ENCODE results near the gene KCNK15. TPM values are rescaled to one million over a fixed set of nuclear protein-coding genes. Genes with fewer than 3 reads are reported as not detected.

Gene KCNK15
- total and polyA plus RNA-seq, 9 of the 15 experiments (the other 6 are each of a cell fraction or from before 2014, with no cell fraction given): 0.03 to 0.30 (median 0.17) TPM; not detected in 5

DNA sequence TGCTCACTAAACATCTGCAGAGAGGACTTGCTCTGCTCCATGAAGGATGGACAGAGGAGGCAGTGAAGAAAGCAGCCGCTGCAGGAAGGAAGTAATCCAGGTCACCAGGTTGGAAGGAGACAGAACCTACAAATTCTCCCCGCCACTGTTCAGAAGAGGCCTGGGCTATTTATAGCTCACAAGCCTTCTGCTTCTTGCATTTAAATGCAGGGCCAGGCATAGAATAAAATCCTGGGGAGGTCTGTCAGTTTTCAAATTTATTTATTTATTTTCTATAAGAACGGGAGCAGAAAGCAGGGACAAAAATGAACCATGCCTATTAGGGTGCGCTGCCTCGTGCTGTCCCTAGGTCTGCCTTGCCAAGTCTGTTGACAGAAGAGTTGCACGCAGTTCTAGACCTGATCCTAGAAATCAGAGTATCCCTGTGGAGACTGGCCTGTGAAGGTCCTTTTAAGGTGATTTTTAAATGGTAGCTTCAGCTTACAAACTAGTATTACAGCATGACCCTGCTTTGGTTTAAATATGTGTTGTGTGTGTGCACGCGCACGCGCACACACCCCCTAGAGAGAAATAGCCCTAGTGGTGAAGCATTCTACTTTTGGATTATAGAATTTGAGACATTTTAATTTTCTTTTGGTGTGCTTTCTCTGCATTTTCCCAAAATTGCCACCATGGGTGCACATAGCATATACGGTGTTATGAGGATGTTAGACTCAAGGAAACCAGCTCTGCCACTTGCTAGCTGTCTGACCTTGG is 45.2 kb downstream of the KCNK15 start:
- Histone ChIP-seq H3K79me2 (ENCODE audit: control insufficient read depth, insufficient read depth, low read length) (no peaks in the 10 kb centered on the region), H4K20me1 (replicated peaks; ENCODE audit: control insufficient read depth, insufficient read depth, low read length) (no peaks in the 10 kb centered on the region; the same call in 1 of the 2 replicates), H3K4me3 (no peak overlapping the region), H3K27ac (ENCODE audit: extremely low read depth, low read depth, low read length) (no peak overlapping the region), H2AFZ (ENCODE audit: low read depth, low read length) (no peak overlapping the region), H3K27me3 (ENCODE audit: control insufficient read depth in 2 of 2, insufficient read depth in 2 of 2, low read length in 2 of 2) (peaks cover 21 to 47% of the 10 kb centered on the region in 2 experiments), H3K9me1 (ENCODE audit: control insufficient read depth, insufficient read depth, low read length) (no peaks in the 10 kb centered on the region), H3K9me3 (replicated peaks; ENCODE audit: control insufficient read depth, insufficient read depth, low read depth, low read length) (no peaks in the 10 kb centered on the region), H3K4me2 (ENCODE audit: insufficient read depth, low read length) (no peak overlapping the region), H3K36me3 (ENCODE audit: control insufficient read depth, insufficient read depth, low read length) (no peaks in the 10 kb centered on the region), H3K4me1 (replicated peaks in 1 of 2; ENCODE audit: control insufficient read depth in 2 of 2, insufficient read depth in 2 of 2, low read length in 2 of 2) (no peaks in the 10 kb centered on the region), H3K9ac (ENCODE audit: insufficient read depth in 1 of 2, low read depth in 2 of 2, low read length in 2 of 2) (no peak overlapping the region)
- no peak for TF ChIP-seq XRCC3 (IDR thresholded peaks at IDR 0.05)
- peak; percentile 67 to 72 for TF ChIP-seq NRF1 (conservative IDR thresholded peaks at IDR 0.05 in 1 of 2, IDR thresholded peaks at IDR 0.05 in 1 of 2)
- 14% methylated on average over 11 of the region's 11 CpGs for WGBS (ENCODE audit: insufficient coverage, low coverage, missing lambda C conversion rate)
- POLR2A ChIA-PET: interaction anchor here (1.0 kb wide), 1 partner anchor 9 kb away, joined by 4 read pairs; no protein-coding TSS in a partner anchor
- no TSS peak for BruUV-seq (replicated peaks)
- peak in 2 of 4 experiments; percentile 19 to 27 for DNase-seq (ENCODE audit: extremely low read depth in 1 of 4, low spot score in 3 of 4)
- no peak for FAIRE-seq
- in situ Hi-C loops (cut with MboI) (no loop called here), intact Hi-C loops (cut with micrococcal nuclease) (no loop called here)
- CTCF ChIA-PET (ENCODE audit: low intra/inter-chr PET ratio): no interaction called here
- no peak for ATAC-seq

DNA sequence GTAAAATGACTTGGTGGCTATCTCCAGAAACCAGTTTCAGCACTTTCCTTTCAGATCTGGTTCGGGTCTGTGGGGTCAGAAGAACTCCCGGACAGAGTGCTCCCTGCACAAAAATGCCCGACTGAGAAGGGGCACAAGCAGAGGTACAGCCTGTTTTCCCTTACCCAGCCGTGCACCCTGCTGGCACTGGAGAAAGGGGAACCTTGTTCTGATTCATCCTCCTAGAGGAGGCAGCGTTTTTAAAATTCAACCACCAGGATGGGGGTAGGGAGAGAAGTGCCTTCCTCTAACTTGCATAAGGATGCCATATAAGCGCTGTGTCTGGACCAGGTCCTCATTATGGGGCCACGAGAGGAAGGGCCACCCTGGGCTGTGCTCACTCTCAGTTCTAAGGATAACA is 47.1 kb downstream of the KCNK15 start:
- Histone ChIP-seq H3K4me1 (replicated peaks in 1 of 2; ENCODE audit: control insufficient read depth in 2 of 2, insufficient read depth in 2 of 2, low read length in 2 of 2) (no peaks in the 10 kb centered on the region), H3K27me3 (ENCODE audit: control insufficient read depth in 2 of 2, insufficient read depth in 2 of 2, low read length in 2 of 2) (peaks cover 20 to 51% of the 10 kb centered on the region in 2 experiments), H3K36me3 (ENCODE audit: control insufficient read depth, insufficient read depth, low read length) (no peaks in the 10 kb centered on the region), H3K9me3 (replicated peaks; ENCODE audit: control insufficient read depth, insufficient read depth, low read depth, low read length) (no peaks in the 10 kb centered on the region), H4K20me1 (replicated peaks; ENCODE audit: control insufficient read depth, insufficient read depth, low read length) (no peaks in the 10 kb centered on the region; the same call in 1 of the 2 replicates), H3K9me1 (ENCODE audit: control insufficient read depth, insufficient read depth, low read length) (no peaks in the 10 kb centered on the region), H3K4me3 (no peak overlapping the region), H2AFZ (ENCODE audit: low read depth, low read length) (no peak overlapping the region), H3K79me2 (ENCODE audit: control insufficient read depth, insufficient read depth, low read length) (no peaks in the 10 kb centered on the region), H3K9ac (ENCODE audit: insufficient read depth in 1 of 2, low read depth in 2 of 2, low read length in 2 of 2) (no peak overlapping the region), H3K4me2 (ENCODE audit: insufficient read depth, low read length) (no peak overlapping the region), H3K27ac (ENCODE audit: extremely low read depth, low read depth, low read length) (no peak overlapping the region)
- in situ Hi-C loops (cut with MboI) (no loop called here), intact Hi-C loops (cut with micrococcal nuclease) (no loop called here)
- BruUV-seq (replicated peaks): no TSS peak
- ChIA-PET POLR2A (no interaction called here), CTCF (ENCODE audit: low intra/inter-chr PET ratio) (interaction anchor here (0.6 kb wide), 2 partner anchors 15 to 835 kb away, joined by 3 read pairs; no protein-coding TSS in a partner anchor)
- DNase-seq (ENCODE audit: extremely low read depth in 1 of 4, low spot score in 3 of 4) (no peak), ATAC-seq (no peak), FAIRE-seq (no peak)
- 0% methylated on average over 7 of the region's 7 CpGs for WGBS (ENCODE audit: insufficient coverage, low coverage, missing lambda C conversion rate)
- no peak for TF ChIP-seq SOX6 (IDR thresholded peaks at IDR 0.05)
